Fibroblast of lung (primary cell): ENCODE data around the gene EXPH5.

Source experiments
- CTCF ChIP-seq, 2 donors: IDR thresholded peaks in 1 of 2; conservative IDR thresholded peaks in 1 of 2; 1 replicate in 1 of 2; 2 replicates in 1 of 2; pipeline ENCODE4 v1.5.1; 2011 to 2012; ENCODE audit warnings: low read length in 2 of 2, control low read depth in 1 of 2, inconsistent platforms in 1 of 2, low read depth in 1 of 2, mild to moderate bottlenecking in 1 of 2
- EZH2 ChIP-seq: IDR thresholded peaks from 2 replicates; pipeline ENCODE4 v1.5.1; 2012; ENCODE audit warnings: low read length, control low read depth, mild to moderate bottlenecking; ENCODE audit errors: missing control alignments

DNA sequence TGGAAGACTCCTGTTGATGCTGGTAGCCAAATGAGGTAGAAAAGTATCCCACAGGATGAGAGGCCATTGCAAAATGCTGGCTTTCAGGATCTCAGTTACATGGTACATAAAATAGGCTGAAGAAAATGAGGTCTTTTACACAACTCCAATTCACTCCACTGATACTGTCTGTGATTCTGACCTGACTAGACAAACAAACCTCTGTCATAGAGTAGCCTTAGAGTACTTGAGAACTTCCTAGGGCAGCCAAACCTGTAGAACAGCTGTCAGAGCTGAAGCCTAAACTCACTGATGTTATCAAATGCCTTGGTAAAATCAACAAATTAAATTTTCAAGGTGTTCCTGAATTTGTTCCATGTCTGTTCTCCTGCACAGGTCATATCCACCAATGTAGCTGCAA lies 69.1 kb downstream of the EXPH5 start:
- TF ChIP-seq CTCF (conservative IDR thresholded peaks at IDR 0.05 in 1 of 2, IDR thresholded peaks at IDR 0.05 in 1 of 2; ENCODE audit: low read depth in 1 of 2, low read length in 2 of 2) = no peak
- TF ChIP-seq EZH2 = no peak
